Measurements from ENCODE around the gene SPATA21. TPM values are rescaled to one million over a fixed set of nuclear protein-coding genes. Genes with fewer than 3 reads are reported as not detected.
"Not testable (repeated sequence)": the region's sequence is repeated elsewhere in the genome, so short reads cannot be mapped to it uniquely, and the experiment has no call there.

The SPATA21 gene, protein sequence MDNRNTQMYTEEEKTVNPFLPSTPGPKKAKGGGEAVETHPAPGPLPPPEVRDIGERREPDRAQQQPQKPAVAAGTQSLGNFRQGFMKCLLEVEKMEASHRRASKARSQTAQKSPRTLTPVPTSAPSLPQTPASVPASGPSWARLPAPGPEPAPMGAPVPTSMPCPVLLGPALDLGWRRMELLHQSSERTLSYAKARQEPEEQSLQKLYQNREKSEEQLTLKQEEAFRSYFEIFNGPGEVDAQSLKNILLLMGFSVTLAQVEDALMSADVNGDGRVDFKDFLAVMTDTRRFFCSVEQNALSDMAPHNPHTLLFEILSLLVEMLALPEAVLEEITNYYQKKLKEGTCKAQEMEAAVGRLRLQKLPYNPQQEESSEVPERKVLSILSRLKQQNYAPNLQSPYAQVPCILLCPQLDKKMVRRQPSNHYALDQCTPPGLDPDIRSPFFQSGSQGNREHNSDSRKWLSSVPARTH
- total RNA-seq: not detected

DNA sequence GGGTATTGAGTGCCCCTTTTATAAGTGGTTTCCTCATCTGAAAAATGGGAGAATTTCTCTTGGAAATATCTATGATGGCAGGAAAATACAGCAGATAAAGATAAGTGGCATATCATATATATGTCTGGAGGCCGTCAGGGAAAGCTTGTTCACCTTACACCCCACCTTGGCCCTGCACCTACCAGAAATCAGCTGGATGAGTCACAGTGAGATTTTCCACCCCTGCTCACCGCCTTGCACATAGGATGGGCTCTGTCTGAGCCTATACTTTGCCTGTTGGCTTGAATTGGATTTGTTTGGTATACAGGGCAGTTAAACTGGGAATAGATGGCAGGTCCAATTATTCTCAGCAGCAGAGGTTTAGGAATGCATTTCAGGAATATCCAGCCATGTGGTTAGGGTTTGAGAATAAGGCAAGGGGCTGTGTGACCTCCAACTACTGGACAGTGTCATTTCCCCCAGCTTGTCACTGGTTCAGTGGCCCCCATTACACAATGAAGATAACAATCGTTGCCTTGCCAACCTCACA is at the start of gene SPATA21:
Gene SPATA21, minus strand, starts transcription at position 479 of the 529 bp plus-strand sequence. CDS start 6,053 bp downstream, outside the sequence.
- DNase-seq (ENCODE audit: low spot score in 2 of 2) (no peak), FAIRE-seq (no peak)

DNA sequence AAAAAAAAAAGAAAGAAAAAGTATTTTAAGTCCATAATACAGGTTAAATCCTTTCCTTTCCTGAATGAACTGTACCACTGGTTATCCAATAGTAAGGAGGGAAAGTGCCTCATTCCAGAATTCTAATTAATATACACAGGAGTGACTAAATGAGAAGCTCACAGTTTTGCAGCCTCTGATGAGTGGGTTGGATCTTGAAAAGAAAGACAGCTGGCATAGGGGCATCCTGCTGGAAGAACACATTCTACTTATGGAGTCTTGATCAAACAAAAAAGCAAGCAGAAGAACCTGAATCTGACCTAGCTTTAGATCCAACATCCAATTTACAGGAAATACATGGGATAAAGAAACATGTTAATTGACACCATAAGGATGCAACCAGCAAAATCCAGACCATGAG is 49.8 kb upstream of the SPATA21 start:
- FAIRE-seq; DNase-seq (ENCODE audit: low spot score in 2 of 2): not testable (repeated sequence)

DNA sequence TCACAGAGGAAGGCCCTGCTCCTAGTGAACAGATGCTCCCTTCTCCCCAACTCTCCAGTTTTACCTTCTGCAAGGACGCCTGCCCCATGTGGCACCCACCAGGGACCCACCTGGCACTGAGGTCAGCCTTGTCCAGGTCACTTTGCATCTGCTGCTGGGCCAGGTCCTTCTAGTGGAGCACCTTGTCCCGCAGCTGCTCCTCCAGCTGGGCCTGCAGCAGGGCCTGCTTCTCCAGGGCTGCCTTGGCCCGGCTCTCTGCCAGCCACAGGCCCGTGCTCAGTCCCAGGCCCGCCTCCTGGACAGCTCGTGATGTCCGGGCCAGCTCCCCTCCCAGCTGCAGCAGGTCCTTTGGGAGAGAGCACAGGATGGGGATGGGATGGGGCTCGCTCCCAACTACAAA is 49.1 kb upstream of the SPATA21 start:
- FAIRE-seq; DNase-seq (ENCODE audit: low spot score in 2 of 2): not testable (repeated sequence)

GRCh38 chr1:16484931-16485330 is 47.7 kb upstream of the SPATA21 start:
- FAIRE-seq: no peak
- no peak for DNase-seq (ENCODE audit: low spot score in 2 of 2)

DNA sequence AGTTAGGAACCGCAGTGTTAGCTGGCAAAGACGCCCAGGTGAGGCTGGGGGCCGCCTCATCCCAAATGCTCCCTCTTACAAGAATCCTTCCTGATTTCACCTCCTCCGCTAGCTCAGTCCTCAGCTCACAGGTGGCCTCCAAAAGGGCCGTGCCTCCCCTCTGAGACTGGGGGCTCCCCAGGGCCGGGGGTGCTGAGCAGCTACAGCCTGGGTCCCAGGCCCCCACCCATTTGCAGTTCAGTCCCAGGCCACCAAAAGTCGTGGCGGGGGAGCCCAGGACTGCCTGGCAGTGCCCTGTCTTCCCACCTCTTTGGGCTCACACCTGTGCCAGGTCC is 47.2 kb upstream of the SPATA21 start:
- DNase-seq (ENCODE audit: low spot score in 2 of 2) (no peak), FAIRE-seq (no peak)

GRCh38 chr1:16483639-16484500 is 46.6 kb upstream of the SPATA21 start:
- DNase-seq (ENCODE audit: low spot score in 2 of 2); FAIRE-seq: not testable (repeated sequence)

DNA sequence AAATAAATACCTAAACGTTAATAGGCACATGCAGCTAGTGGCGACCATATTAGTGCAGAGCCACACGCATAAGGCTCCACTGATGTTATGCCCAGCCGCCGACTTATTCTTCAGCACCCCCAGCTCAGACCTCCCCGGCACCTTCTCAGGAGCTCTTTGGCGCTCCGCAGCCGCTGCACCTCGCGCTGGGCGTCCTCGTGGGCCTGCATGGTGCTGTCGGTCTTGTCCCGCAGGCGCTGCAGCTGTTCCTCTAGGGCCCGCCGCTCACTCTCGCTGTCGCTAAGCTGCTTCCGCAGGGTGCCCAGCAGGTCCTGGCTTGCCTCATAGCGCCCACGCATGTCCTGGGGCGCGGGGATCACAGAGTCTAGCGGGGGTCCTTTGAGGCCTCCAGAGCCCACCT is 45.9 kb upstream of the SPATA21 start:
- not testable (repeated sequence) for FAIRE-seq; DNase-seq (ENCODE audit: low spot score in 2 of 2)

GRCh38 chr1:16478091-16478490 is 40.9 kb upstream of the SPATA21 start:
- FAIRE-seq (no peak), DNase-seq (ENCODE audit: low spot score in 2 of 2) (no peak)

GRCh38 chr1:16475771-16476770 is 38.8 kb upstream of the SPATA21 start:
- not testable (repeated sequence) for FAIRE-seq; DNase-seq (ENCODE audit: low spot score in 2 of 2)

- FAIRE-seq; DNase-seq (ENCODE audit: low spot score in 2 of 2): not testable (repeated sequence)
Observed at GRCh38 chr1:16474891-16475290, 37.7 kb upstream of the SPATA21 start.

- DNase-seq (ENCODE audit: low spot score in 2 of 2): no peak
- no peak for FAIRE-seq
Observed at GRCh38 chr1:16474166-16474800, 37.1 kb upstream of the SPATA21 start.

- FAIRE-seq: no peak
- no peak for DNase-seq (ENCODE audit: low spot score in 2 of 2)
Observed at GRCh38 chr1:16468558-16468957, 31.3 kb upstream of the SPATA21 start.

DNA sequence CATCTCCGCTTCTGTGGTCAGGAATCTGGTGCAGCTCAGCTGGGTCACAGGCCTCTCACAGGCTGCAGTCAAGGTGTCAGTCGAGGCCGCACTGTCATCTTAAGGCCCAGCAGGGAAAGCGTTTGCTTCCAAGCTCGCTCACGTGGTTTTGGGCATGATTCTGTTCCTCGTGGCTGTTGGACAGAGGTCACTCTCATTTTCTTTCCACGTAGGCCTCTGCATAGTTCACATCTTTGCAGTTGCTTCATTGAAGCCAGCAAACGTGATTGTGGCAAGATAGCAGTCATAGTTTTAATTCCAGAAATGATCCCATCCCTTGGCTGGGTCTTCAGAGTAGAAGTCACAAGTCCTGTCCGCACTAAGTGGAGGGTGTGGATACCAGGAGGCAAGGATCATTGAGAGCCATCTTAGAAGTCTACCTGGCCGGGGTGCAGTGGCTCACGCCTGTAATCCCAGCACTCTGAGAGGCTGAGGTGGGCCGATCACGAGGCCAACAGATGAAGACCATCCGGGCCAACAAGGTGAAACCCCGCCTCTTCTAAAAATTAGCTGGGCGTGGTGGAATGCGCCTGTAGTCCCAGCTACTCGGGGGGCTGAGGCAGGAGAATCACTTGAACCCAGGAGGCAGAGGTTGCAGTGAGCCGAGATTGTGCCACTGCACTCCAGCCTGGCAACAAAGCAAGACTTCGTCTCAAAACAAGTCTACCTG is 27.8 kb upstream of the SPATA21 start:
- FAIRE-seq: no peak
- DNase-seq (ENCODE audit: low spot score in 2 of 2): no peak

DNA sequence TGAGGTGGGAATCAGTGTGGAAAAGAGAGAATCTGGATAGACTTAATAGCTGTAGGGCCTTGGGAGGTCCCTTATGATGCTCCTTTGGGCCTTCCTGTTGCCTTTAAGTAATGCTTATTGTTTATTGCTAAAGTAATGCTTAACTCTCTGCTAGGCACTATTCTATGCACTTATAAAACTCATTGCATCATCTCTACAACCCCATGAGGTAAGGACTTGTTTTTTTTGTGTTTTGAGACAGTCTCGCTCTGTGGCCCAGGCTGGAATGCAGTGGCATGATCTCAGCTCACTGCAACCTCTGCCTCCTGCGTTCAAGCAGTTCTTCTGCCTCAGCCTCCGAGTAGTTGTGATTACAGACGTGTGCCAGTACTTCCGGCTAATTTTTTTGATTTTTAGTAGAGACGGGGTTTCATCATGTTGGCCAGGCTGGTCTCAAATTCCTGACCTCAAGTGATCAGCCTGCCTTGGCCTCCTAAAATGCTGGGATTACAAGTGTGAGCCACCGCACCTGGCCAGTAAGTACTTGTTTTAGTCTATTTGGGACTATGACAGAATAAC is 25.6 kb upstream of the SPATA21 start:
- DNase-seq (ENCODE audit: low spot score in 2 of 2): no peak
- no peak for FAIRE-seq

GRCh38 chr1:16461681-16462080 is 24.5 kb upstream of the SPATA21 start:
- FAIRE-seq: no peak
- no peak for DNase-seq (ENCODE audit: low spot score in 2 of 2)

- FAIRE-seq: no peak
- no peak for DNase-seq (ENCODE audit: low spot score in 2 of 2)
Observed at GRCh38 chr1:16459352-16459925, 22.2 kb upstream of the SPATA21 start.

- DNase-seq (ENCODE audit: low spot score in 2 of 2) (no peak), FAIRE-seq (no peak)
Observed at GRCh38 chr1:16458831-16459230, 21.6 kb upstream of the SPATA21 start.

GRCh38 chr1:16456151-16456550 is 18.9 kb upstream of the SPATA21 start:
- not testable (repeated sequence) for FAIRE-seq

More at GRCh38 chr1:16456151-16456550, 18.9 kb upstream of the SPATA21 start:
- DNase-seq (ENCODE audit: low spot score in 2 of 2): not testable (repeated sequence)
